Measurements from ENCODE around the gene TRDMT1. TPM values are rescaled to one million over a fixed set of nuclear protein-coding genes. Genes with fewer than 3 reads are reported as not detected.

Gene TRDMT1
- polyA plus RNA-seq, 1 donor from 2014 or later, result 25.4 TPM

DNA sequence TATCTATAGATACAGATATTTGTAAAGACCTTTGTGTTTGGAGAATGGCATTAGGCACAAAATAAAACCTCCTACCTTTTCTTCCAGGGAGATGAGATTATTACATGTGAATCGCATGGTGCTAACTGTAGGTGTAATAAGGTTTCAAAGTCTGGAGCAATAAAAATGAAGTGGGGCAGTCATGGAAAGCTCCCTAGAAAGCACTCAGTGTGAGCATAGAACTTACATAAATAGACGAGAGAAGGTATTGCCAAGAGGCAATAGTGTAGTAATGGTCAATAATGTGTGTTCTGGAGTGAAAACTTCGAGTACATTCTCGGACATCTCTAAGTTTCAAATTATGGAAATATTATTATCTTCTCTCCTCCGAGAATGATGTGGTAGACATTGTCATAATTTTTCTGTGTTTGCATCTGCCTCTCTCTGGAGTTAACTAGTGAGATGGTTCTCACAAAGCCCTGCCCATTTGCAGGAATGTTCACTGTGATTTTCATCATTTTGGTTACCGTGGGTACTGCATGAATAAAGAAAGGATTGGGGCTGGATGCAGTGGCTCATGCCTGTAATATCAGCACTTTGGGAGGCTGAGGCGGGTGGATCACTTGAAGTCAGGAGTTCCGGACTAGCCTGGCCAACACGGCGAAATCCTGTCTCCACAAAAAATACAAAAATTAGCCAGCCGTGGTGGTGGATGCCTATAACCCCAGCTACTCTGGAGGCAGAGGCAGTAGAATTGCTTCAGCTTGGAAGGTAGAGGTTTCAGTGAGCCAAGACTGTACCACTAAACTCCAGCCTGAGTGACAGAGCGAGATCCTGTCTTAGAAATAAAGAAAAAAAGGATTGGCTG, 37.2 kb upstream of the TRDMT1 start:
- no peak overlapping the region for H3K4me2 ChIP-seq (ENCODE audit: low read length)
- H2AFZ ChIP-seq (ENCODE audit: low read depth, low read length), result no peak overlapping the region
- H3K9me3 ChIP-seq (ENCODE audit: low read length), result no peaks in the 10 kb centered on the region
- no peak overlapping the region for H3K27ac ChIP-seq (ENCODE audit: low read length)
- no peak overlapping the region for H3K9ac ChIP-seq (ENCODE audit: low read length)
- H3F3A ChIP-seq (ENCODE audit: insufficient read depth, low read length, poor library complexity, severe bottlenecking), result no peaks in the 10 kb centered on the region
- H3K4me3 ChIP-seq (ENCODE audit: low read length), result no peak overlapping the region
- H3K79me2 ChIP-seq (replicated peaks; ENCODE audit: insufficient read depth, low read length), result no peaks in the 10 kb centered on the region
- H3K9me2 ChIP-seq (ENCODE audit: insufficient read depth, low read length), result no peaks in the 10 kb centered on the region
- H4K20me1 ChIP-seq (ENCODE audit: insufficient read depth), result no peaks in the 10 kb centered on the region
- TF ChIP-seq POLR2AphosphoS5 (IDR thresholded peaks at IDR 0.05), result no peak
- TF ChIP-seq, protein P1, sequence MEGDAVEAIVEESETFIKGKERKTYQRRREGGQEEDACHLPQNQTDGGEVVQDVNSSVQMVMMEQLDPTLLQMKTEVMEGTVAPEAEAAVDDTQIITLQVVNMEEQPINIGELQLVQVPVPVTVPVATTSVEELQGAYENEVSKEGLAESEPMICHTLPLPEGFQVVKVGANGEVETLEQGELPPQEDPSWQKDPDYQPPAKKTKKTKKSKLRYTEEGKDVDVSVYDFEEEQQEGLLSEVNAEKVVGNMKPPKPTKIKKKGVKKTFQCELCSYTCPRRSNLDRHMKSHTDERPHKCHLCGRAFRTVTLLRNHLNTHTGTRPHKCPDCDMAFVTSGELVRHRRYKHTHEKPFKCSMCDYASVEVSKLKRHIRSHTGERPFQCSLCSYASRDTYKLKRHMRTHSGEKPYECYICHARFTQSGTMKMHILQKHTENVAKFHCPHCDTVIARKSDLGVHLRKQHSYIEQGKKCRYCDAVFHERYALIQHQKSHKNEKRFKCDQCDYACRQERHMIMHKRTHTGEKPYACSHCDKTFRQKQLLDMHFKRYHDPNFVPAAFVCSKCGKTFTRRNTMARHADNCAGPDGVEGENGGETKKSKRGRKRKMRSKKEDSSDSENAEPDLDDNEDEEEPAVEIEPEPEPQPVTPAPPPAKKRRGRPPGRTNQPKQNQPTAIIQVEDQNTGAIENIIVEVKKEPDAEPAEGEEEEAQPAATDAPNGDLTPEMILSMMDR (IDR thresholded peaks at IDR 0.05; ENCODE audit: poor library complexity, severe bottlenecking), result no peak
- TF ChIP-seq, protein P2, sequence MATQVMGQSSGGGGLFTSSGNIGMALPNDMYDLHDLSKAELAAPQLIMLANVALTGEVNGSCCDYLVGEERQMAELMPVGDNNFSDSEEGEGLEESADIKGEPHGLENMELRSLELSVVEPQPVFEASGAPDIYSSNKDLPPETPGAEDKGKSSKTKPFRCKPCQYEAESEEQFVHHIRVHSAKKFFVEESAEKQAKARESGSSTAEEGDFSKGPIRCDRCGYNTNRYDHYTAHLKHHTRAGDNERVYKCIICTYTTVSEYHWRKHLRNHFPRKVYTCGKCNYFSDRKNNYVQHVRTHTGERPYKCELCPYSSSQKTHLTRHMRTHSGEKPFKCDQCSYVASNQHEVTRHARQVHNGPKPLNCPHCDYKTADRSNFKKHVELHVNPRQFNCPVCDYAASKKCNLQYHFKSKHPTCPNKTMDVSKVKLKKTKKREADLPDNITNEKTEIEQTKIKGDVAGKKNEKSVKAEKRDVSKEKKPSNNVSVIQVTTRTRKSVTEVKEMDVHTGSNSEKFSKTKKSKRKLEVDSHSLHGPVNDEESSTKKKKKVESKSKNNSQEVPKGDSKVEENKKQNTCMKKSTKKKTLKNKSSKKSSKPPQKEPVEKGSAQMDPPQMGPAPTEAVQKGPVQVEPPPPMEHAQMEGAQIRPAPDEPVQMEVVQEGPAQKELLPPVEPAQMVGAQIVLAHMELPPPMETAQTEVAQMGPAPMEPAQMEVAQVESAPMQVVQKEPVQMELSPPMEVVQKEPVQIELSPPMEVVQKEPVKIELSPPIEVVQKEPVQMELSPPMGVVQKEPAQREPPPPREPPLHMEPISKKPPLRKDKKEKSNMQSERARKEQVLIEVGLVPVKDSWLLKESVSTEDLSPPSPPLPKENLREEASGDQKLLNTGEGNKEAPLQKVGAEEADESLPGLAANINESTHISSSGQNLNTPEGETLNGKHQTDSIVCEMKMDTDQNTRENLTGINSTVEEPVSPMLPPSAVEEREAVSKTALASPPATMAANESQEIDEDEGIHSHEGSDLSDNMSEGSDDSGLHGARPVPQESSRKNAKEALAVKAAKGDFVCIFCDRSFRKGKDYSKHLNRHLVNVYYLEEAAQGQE (IDR thresholded peaks at IDR 0.05; ENCODE audit: borderline replicate concordance), result no peak
- no peak for TF ChIP-seq SMC3 (conservative IDR thresholded peaks at IDR 0.05; ENCODE audit: poor library complexity)
- no peaks in the 10 kb centered on the region for H3K27me3 ChIP-seq (ENCODE audit: insufficient read depth, low read depth, low read length)
- H3K36me3 ChIP-seq (ENCODE audit: insufficient read depth, low read length), result peaks cover 7% of the 10 kb centered on the region

DNA sequence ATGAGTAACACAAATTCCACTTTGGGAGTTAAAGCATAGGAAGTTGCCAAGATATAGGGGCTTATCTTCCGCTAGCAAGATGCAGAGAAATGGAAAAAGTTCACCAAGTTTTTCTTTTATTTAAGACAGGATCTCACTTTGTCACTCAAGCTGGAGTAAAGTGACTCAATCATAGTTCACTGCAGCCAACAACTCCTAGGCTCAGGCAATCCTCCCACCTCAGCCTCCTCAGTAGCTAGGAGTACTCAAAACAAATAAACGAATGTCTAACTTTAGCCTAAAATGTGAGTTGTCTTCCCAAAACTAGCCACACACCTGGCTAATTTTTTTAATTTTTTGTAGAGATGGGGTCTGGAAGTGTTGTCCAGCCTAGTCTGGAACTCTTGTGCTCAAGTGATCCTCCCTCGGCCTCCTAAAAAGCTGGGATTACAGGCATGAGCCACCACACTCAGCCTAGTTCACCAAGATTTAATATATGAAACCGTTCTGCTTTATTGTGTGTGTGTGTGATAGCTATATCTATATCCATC, 36.5 kb upstream of the TRDMT1 start:
- H4K20me1 ChIP-seq (ENCODE audit: insufficient read depth), result no peaks in the 10 kb centered on the region
- no peaks in the 10 kb centered on the region for H3F3A ChIP-seq (ENCODE audit: insufficient read depth, low read length, poor library complexity, severe bottlenecking)
- H2AFZ ChIP-seq (ENCODE audit: low read depth, low read length), result no peak overlapping the region
- TF ChIP-seq, protein P2 (IDR thresholded peaks at IDR 0.05; ENCODE audit: borderline replicate concordance), result no peak
- TF ChIP-seq TAF1 (IDR thresholded peaks at IDR 0.05; ENCODE audit: low read depth), result no peak
- no peak for TF ChIP-seq EP300 (conservative IDR thresholded peaks at IDR 0.05; ENCODE audit: poor library complexity, severe bottlenecking)
- TF ChIP-seq, protein P1 (IDR thresholded peaks at IDR 0.05; ENCODE audit: poor library complexity, severe bottlenecking), result no peak
- TF ChIP-seq POLR2AphosphoS5 (IDR thresholded peaks at IDR 0.05), result no peak
- no peaks in the 10 kb centered on the region for H3K27me3 ChIP-seq (ENCODE audit: insufficient read depth, low read depth, low read length)
- no peak overlapping the region for H3K4me2 ChIP-seq (ENCODE audit: low read length)
- no peaks in the 10 kb centered on the region for H3K9me3 ChIP-seq (ENCODE audit: low read length)
- no peaks in the 10 kb centered on the region for H3K9me2 ChIP-seq (ENCODE audit: insufficient read depth, low read length)
- H3K36me3 ChIP-seq (ENCODE audit: insufficient read depth, low read length), result peaks cover 7% of the 10 kb centered on the region
- H3K79me2 ChIP-seq (replicated peaks; ENCODE audit: insufficient read depth, low read length), result no peaks in the 10 kb centered on the region
- H3K9ac ChIP-seq (ENCODE audit: low read length), result no peak overlapping the region
- H3K27ac ChIP-seq (ENCODE audit: low read length), result no peak overlapping the region
- no peak overlapping the region for H3K4me3 ChIP-seq (ENCODE audit: low read length)
